Mucosa of stomach (tissue), 1 donor: ENCODE results near the gene COX7A2.

Experiments used
- H3K27me3 ChIP-seq: one replicate; pipeline ENCODE4 v1.7.0; 2013; ENCODE audit warnings: mild to moderate bottlenecking, low read length; ENCODE audit not compliant: control insufficient read depth, insufficient read depth
- H3K36me3 ChIP-seq: one replicate; pipeline ENCODE4 v1.7.0; 2013; ENCODE audit warnings: low read length; ENCODE audit not compliant: control insufficient read depth, insufficient read depth
- H3K4me1 ChIP-seq: one replicate; pipeline ENCODE4 v1.7.0; 2013; ENCODE audit warnings: mild to moderate bottlenecking, low read length; ENCODE audit not compliant: control insufficient read depth, insufficient read depth
- H3K4me3 ChIP-seq: one replicate; pipeline ENCODE4 v1.7.0; 2013; ENCODE audit warnings: low read length
- H3K9ac ChIP-seq: one replicate; pipeline ENCODE4 v1.7.0; 2013; ENCODE audit warnings: mild to moderate bottlenecking, low read length, moderate library complexity
- H3K9me3 ChIP-seq: one replicate; pipeline ENCODE4 v1.7.0; 2013; ENCODE audit warnings: mild to moderate bottlenecking, low read length, moderate library complexity; ENCODE audit not compliant: control insufficient read depth
- donor health status: Pancreatic carcinoma.

The COX7A2 gene

GRCh38 chr6:75243333-75244062 lies at the start of gene COX7A2:
COX7A2 (minus strand) TSS chr6:75243801; CDS start chr6:75243734, 67 bp downstream.
- Histone ChIP-seq H3K4me1 (no peaks in the 10 kb centered on the region), H3K36me3 (peaks cover 5% of the 10 kb centered on the region), H3K9ac (peak within 1 kb of the TSS; percentile 82), H3K9me3 (no peaks in the 10 kb centered on the region), H3K27me3 (no peaks in the 10 kb centered on the region), H3K4me3 (peak within 1 kb of the TSS; percentile 73)

GRCh38 chr6:75292555-75292954 lies 49.0 kb upstream of the COX7A2 start:
- no peak overlapping the region for H3K4me3 ChIP-seq

GRCh38 chr6:75291744-75292143 lies 48.1 kb upstream of the COX7A2 start:
- no peaks in the 10 kb centered on the region for H3K27me3 ChIP-seq
- H3K9me3 ChIP-seq = no peaks in the 10 kb centered on the region
- H3K4me3 ChIP-seq = no peak overlapping the region
- no peaks in the 10 kb centered on the region for H3K4me1 ChIP-seq
- no peaks in the 10 kb centered on the region for H3K36me3 ChIP-seq
- no peak overlapping the region for H3K9ac ChIP-seq

More at GRCh38 chr6:75292555-75292954, 49.0 kb upstream of the COX7A2 start:
- Histone ChIP-seq H3K9me3 (no peaks in the 10 kb centered on the region), H3K4me1 (no peaks in the 10 kb centered on the region), H3K36me3 (no peaks in the 10 kb centered on the region), H3K9ac (no peak overlapping the region), H3K27me3 (no peaks in the 10 kb centered on the region)

- Histone ChIP-seq H3K4me1 (no peaks in the 10 kb centered on the region), H3K36me3 (no peaks in the 10 kb centered on the region), H3K9ac (no peak overlapping the region), H3K9me3 (no peaks in the 10 kb centered on the region), H3K27me3 (no peaks in the 10 kb centered on the region), H3K4me3 (no peak overlapping the region)
These were observed 47.7 kb upstream of the COX7A2 start for GRCh38 chr6:75291331-75291730.

- Histone ChIP-seq H3K27me3 (no peaks in the 10 kb centered on the region), H3K36me3 (no peaks in the 10 kb centered on the region), H3K9me3 (no peaks in the 10 kb centered on the region), H3K4me3 (no peak overlapping the region), H3K4me1 (no peaks in the 10 kb centered on the region), H3K9ac (no peak overlapping the region)
These were observed 46.7 kb upstream of the COX7A2 start for GRCh38 chr6:75290136-75290945.

- no peaks in the 10 kb centered on the region for H3K27me3 ChIP-seq
- H3K4me1 ChIP-seq = no peaks in the 10 kb centered on the region
- no peaks in the 10 kb centered on the region for H3K36me3 ChIP-seq
- no peak overlapping the region for H3K4me3 ChIP-seq
- no peaks in the 10 kb centered on the region for H3K9me3 ChIP-seq
- no peak overlapping the region for H3K9ac ChIP-seq
These were observed 44.4 kb upstream of the COX7A2 start for GRCh38 chr6:75288023-75288422.

- Histone ChIP-seq H3K9me3 (no peaks in the 10 kb centered on the region), H3K4me3 (no peak overlapping the region), H3K27me3 (no peaks in the 10 kb centered on the region), H3K4me1 (no peaks in the 10 kb centered on the region), H3K36me3 (no peaks in the 10 kb centered on the region), H3K9ac (no peak overlapping the region)
These were observed 43.8 kb upstream of the COX7A2 start for GRCh38 chr6:75287424-75287823.

GRCh38 chr6:75286955-75287354 lies 43.4 kb upstream of the COX7A2 start:
- no peaks in the 10 kb centered on the region for H3K36me3 ChIP-seq
- H3K9ac ChIP-seq = no peak overlapping the region
- H3K4me3 ChIP-seq = no peak overlapping the region
- no peaks in the 10 kb centered on the region for H3K4me1 ChIP-seq
- no peaks in the 10 kb centered on the region for H3K9me3 ChIP-seq
- no peaks in the 10 kb centered on the region for H3K27me3 ChIP-seq

GRCh38 chr6:75285283-75285639 lies 41.7 kb upstream of the COX7A2 start:
- H3K4me1 ChIP-seq = peaks cover 4% of the 10 kb centered on the region
- no peaks in the 10 kb centered on the region for H3K9me3 ChIP-seq
- no peaks in the 10 kb centered on the region for H3K36me3 ChIP-seq
- no peaks in the 10 kb centered on the region for H3K27me3 ChIP-seq
- H3K4me3 ChIP-seq = peak overlapping the region; percentile 80
- H3K9ac ChIP-seq = peak overlapping the region; percentile 80

GRCh38 chr6:75284632-75285282 lies 41.2 kb upstream of the COX7A2 start, which contains the start of gene TMEM30A:
TMEM30A (minus strand) TSS chr6:75284792; CDS start chr6:75284638, 154 bp downstream.
- Histone ChIP-seq H3K9me3 (no peaks in the 10 kb centered on the region), H3K27me3 (no peaks in the 10 kb centered on the region), H3K9ac (peak within 1 kb of the TSS; percentile 80), H3K4me3 (peak within 1 kb of the TSS; percentile 80), H3K4me1 (peaks cover 6% of the 10 kb centered on the region), H3K36me3 (no peaks in the 10 kb centered on the region)

- H3K9ac ChIP-seq = peak overlapping the region; percentile 80
- H3K36me3 ChIP-seq = no peaks in the 10 kb centered on the region
- H3K4me1 ChIP-seq = peaks cover 6% of the 10 kb centered on the region
These were observed 40.5 kb upstream of the COX7A2 start for GRCh38 chr6:75283907-75284631.

More at GRCh38 chr6:75283907-75284631, 40.5 kb upstream of the COX7A2 start:
- Histone ChIP-seq H3K4me3 (peak overlapping the region; percentile 80), H3K27me3 (no peaks in the 10 kb centered on the region), H3K9me3 (no peaks in the 10 kb centered on the region)
